H7 (cell line): Measurements from ENCODE around the gene ACHE. TPM values are rescaled to one million over a fixed set of nuclear protein-coding genes. Genes with fewer than 3 reads are reported as not detected.
"Not testable (repeated sequence)": the region's sequence is repeated elsewhere in the genome, so short reads cannot be mapped to it uniquely, and the experiment has no call there.

Experiments used
- DNase-seq: peaks from one replicate; pipeline ENCODE4 v3.0.0; 2012
- H3K27me3 ChIP-seq: 2 replicates; pipeline ENCODE4 v1.6.0; 2011; ENCODE audit warnings: mild to moderate bottlenecking, low read length; ENCODE audit not compliant: control insufficient read depth, insufficient read depth
- H3K36me3 ChIP-seq: replicated peaks from 2 replicates; pipeline ENCODE4 v1.5.1; 2011; ENCODE audit warnings: low read length; ENCODE audit not compliant: control insufficient read depth, insufficient read depth
- H3K4me3 ChIP-seq: 2 replicates; pipeline ENCODE4 v1.5.1; 2011; ENCODE audit warnings: low read depth, mild to moderate bottlenecking, control low read depth, low read length, moderate library complexity; ENCODE audit not compliant: insufficient read depth
- total RNA-seq: library from RNA; depleted of rRNA; stranded (reverse); fragments of >200 nt; shearing (Covaris generic); gene quantifications from 2 replicates; pipeline ENCODE4 v1.2.3, GENCODE V29; 2014

Gene ACHE
- total RNA-seq, 1 experiment from 2014 or later, result 19.2 TPM

- H3K27me3 ChIP-seq, DNase-seq, H3K4me3 ChIP-seq, H3K36me3 ChIP-seq: not testable (repeated sequence)
Observed at GRCh38 chr7:100910443-100910842, 14.8 kb upstream of the ACHE start.

- no peaks in the 10 kb centered on the region for H3K36me3 ChIP-seq
- DNase-seq, result no peak
- H3K4me3 ChIP-seq, result no peak overlapping the region
- H3K27me3 ChIP-seq, result no peaks in the 10 kb centered on the region
Observed at GRCh38 chr7:100908512-100908911, 12.8 kb upstream of the ACHE start.

GRCh38 chr7:100902638-100903037 lies 7.0 kb upstream of the ACHE start:
- H3K27me3 ChIP-seq, result no peaks in the 10 kb centered on the region
- no peak for DNase-seq
- H3K36me3 ChIP-seq, result no peaks in the 10 kb centered on the region
- H3K4me3 ChIP-seq, result no peak overlapping the region

GRCh38 chr7:100901921-100902332 lies 6.2 kb upstream of the ACHE start:
- Histone ChIP-seq H3K4me3 (no peak overlapping the region), H3K27me3 (peaks cover 1% of the 10 kb centered on the region), H3K36me3 (no peaks in the 10 kb centered on the region)
- no peak for DNase-seq

GRCh38 chr7:100900978-100901377 lies 5.3 kb upstream of the ACHE start:
- H3K4me3 ChIP-seq, result no peak overlapping the region
- H3K27me3 ChIP-seq, result peaks cover 9% of the 10 kb centered on the region
- no peaks in the 10 kb centered on the region for H3K36me3 ChIP-seq
- DNase-seq, result no peak

- peaks cover 11% of the 10 kb centered on the region for H3K27me3 ChIP-seq
- no peak overlapping the region for H3K4me3 ChIP-seq
- no peaks in the 10 kb centered on the region for H3K36me3 ChIP-seq
- DNase-seq, result no peak
Observed at GRCh38 chr7:100899432-100899831, 3.7 kb upstream of the ACHE start.

- DNase-seq, result no peak
- Histone ChIP-seq H3K36me3 (no peaks in the 10 kb centered on the region), H3K27me3 (peaks cover 12% of the 10 kb centered on the region)
Observed at GRCh38 chr7:100897772-100898454, 2.2 kb upstream of the ACHE start.

GRCh38 chr7:100896732-100897608 lies 1.3 kb upstream of the ACHE start:
- peaks cover 12% of the 10 kb centered on the region for H3K27me3 ChIP-seq
- peak overlapping the region; percentile 45 for H3K4me3 ChIP-seq
- DNase-seq, result peak; percentile 82
- no peaks in the 10 kb centered on the region for H3K36me3 ChIP-seq

More at GRCh38 chr7:100897772-100898454, 2.2 kb upstream of the ACHE start:
- H3K4me3 ChIP-seq, result no peak overlapping the region

- H3K27me3 ChIP-seq, result peaks cover 12% of the 10 kb centered on the region
- peak overlapping the region; percentile 42 for H3K4me3 ChIP-seq
- H3K36me3 ChIP-seq, result no peaks in the 10 kb centered on the region
- peak; percentile 72 for DNase-seq
Observed at GRCh38 chr7:100895956-100896731, 456 bp upstream of the ACHE start.

- Histone ChIP-seq H3K4me3 (peak overlapping the region; percentile 61), H3K27me3 (peaks cover 12% of the 10 kb centered on the region), H3K36me3 (no peaks in the 10 kb centered on the region)
- DNase-seq, result peak; percentile 97
Observed at GRCh38 chr7:100894860-100895700, 608 bp downstream of the ACHE start.

GRCh38 chr7:100893910-100894721 lies 1.6 kb downstream of the ACHE start:
- Histone ChIP-seq H3K36me3 (no peaks in the 10 kb centered on the region), H3K27me3 (peaks cover 12% of the 10 kb centered on the region), H3K4me3 (peak overlapping the region; percentile 61)
- DNase-seq, result peak; percentile 59

- Histone ChIP-seq H3K27me3 (peaks cover 12% of the 10 kb centered on the region), H3K36me3 (peaks cover 3% of the 10 kb centered on the region), H3K4me3 (no peak overlapping the region)
- DNase-seq, result peak; percentile 44
Observed at GRCh38 chr7:100893318-100893895, 2.3 kb downstream of the ACHE start.
